GM23248 (cell line): ENCODE measurements around the gene DAB1.

Experiments
- EZH2 ChIP-seq: fragments of 200-600 bp; sonication (generic); IDR thresholded peaks from 2 replicates; pipeline ENCODE4 v1.6.1; 2018; ENCODE audit warnings: antibody characterized with exemption, mild to moderate bottlenecking; ENCODE audit not compliant: insufficient read depth, poor library complexity, severe bottlenecking
- EZH2phosphoT487 ChIP-seq: fragments of 200-600 bp; sonication (generic); IDR thresholded peaks from 2 replicates; pipeline ENCODE4 v1.6.1; 2018; ENCODE audit warnings: antibody characterized with exemption, moderate library complexity, mild to moderate bottlenecking, low read depth; ENCODE audit not compliant: insufficient read depth

- TF ChIP-seq EZH2phosphoT487 (no peak), EZH2 (no peak)
These were observed 344.3 kb downstream of the DAB1 start for GRCh38 chr1:57079454-57080157.
